ENCODE data around the gene POLR3G.
A peak's percentile ranks its signal among the peaks of the same experiment; 100 is the strongest.

POLR3G gene

GRCh38 chr5:90558344-90559192 is 83.9 kb downstream of the POLR3G start, which contains the start of gene ADGRV1:
TSS of gene ADGRV1 (plus strand) at chr5:90558797. CDS start at chr5:90558896, 99 bp downstream.
- H3K27ac ChIP-seq: peak within 1 kb of the TSS; percentile 79
- TF ChIP-seq CTCF (IDR thresholded peaks at IDR 0.05): no peak
- TF ChIP-seq ZFX (IDR thresholded peaks at IDR 0.05; ENCODE audit: borderline replicate concordance): no peak

DNA sequence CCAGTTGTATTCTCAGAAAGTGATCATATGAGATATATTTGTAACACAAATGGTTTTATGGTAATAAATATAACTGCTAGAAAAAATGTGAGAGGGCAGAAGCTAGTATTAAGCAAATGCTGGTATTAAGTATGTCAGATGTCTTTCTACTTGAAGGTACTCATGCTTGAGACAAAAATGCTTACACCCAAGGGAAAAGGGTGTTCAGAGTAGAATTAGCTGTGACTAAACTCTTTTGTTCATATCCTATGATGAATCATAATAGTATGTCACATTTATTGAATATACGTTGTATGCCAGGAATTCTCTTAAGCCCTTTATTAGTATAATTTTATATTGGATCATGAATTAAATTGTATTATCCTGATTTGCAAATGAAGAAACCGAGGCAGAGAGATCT is 86.1 kb downstream of the POLR3G start:
- TF ChIP-seq CTCF (IDR thresholded peaks at IDR 0.05) (no peak), ZFX (IDR thresholded peaks at IDR 0.05; ENCODE audit: borderline replicate concordance) (no peak)
- no peak overlapping the region for H3K27ac ChIP-seq

- peak overlapping the region; percentile 31; the same call in 1 of the 2 replicates for H3K27ac ChIP-seq
Observed at GRCh38 chr5:90561766-90562165, 87.1 kb downstream of the POLR3G start.

DNA sequence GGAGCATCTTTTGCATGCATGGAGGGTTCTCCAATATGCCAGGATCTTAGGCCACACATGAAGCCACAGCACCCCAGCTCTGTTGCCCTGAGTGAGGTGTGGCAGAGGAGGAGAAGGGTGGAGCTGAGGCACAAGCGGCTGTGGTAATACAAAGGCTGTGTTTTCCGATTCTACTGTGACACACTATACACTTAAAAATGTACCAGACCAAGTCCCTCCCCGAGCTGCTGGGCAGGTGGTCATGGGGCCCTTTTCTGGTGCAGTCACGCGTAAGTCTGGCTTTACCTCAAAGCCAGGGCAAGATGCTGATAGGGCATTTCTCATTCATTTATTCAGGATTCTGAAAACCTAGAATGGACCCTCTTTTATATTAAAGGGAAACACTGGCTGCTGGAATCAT is 87.7 kb downstream of the POLR3G start:
- peak overlapping the region; percentile 31; the same call in 1 of the 2 replicates for H3K27ac ChIP-seq
- TF ChIP-seq CTCF (IDR thresholded peaks at IDR 0.05) (no peak), ZFX (IDR thresholded peaks at IDR 0.05; ENCODE audit: borderline replicate concordance) (no peak)

More at GRCh38 chr5:90561766-90562165, 87.1 kb downstream of the POLR3G start:
- TF ChIP-seq CTCF (IDR thresholded peaks at IDR 0.05): no peak
- no peak for TF ChIP-seq ZFX (IDR thresholded peaks at IDR 0.05; ENCODE audit: borderline replicate concordance)

GRCh38 chr5:90563108-90563507 is 88.4 kb downstream of the POLR3G start:
- H3K27ac ChIP-seq: no peak overlapping the region
- TF ChIP-seq CTCF (IDR thresholded peaks at IDR 0.05) (no peak), ZFX (IDR thresholded peaks at IDR 0.05; ENCODE audit: borderline replicate concordance) (no peak)
